HCT116 (cell line): Measurements from ENCODE around the gene PTCSC3. TPM values are rescaled to one million over a fixed set of nuclear protein-coding genes. Genes with fewer than 3 reads are reported as not detected.

Experiments used
- ATAC-seq: fragments of 200-7000 bp; cut with Tn5 transposase; 2 replicates; pipeline ENCODE4 v1.9.1; 2020; ENCODE audit warnings: mild to moderate bottlenecking, moderate library complexity
- BruUV-seq: library from RNA; stranded (reverse); fragments of 400-500 nt; replicated peaks from 2 replicates; lab custom pipeline; 2021; lab: Mats Ljungman, UMichigan
- CTCF ChIA-PET: fragments of 300-600 bp; sonication (Branson Sonifier 250); formaldehyde crosslinking; loops from one replicate; lab custom pipeline; 2021; ENCODE audit warnings: antibody characterized with exemption; lab: Charles Lee
- POLR2A ChIA-PET: fragments of 300-600, 350-600 bp; sonication (Branson Sonifier 250); formaldehyde crosslinking; loops from one replicate; lab custom pipeline; 2021; ENCODE audit warnings: antibody characterized with exemption; lab: Charles Lee
- RAD21 ChIA-PET, 2 experiments: fragments of 300-600 bp; sonication (Branson Sonifier 250); formaldehyde crosslinking; loops; one replicate each; lab custom pipeline; 2023; ENCODE audit warnings: low total read pairs in 2 of 2; ENCODE audit not compliant: uncharacterized antibody in 2 of 2, unreplicated experiment in 2 of 2, low non-redundant PET in 1 of 2; lab: Charles Lee
- DNase-seq: peaks from one replicate; pipeline ENCODE4 v3.0.0-alpha.2; 2010; ENCODE audit warnings: low read depth, low spot score
- H2AFZ ChIP-seq: fragments of 200-600 bp; shearing (Covaris generic), sonication (generic); 2 replicates; pipeline ENCODE4 v1.6.1; 2017; ENCODE audit warnings: low read depth, mixed run types, mixed read lengths, antibody characterized with exemption, low read length; ENCODE audit not compliant: poor library complexity, severe bottlenecking
- H3K27ac ChIP-seq: 2 replicates; pipeline ENCODE4 v1.5.1; 2012; ENCODE audit warnings: low read depth, low read length
- H3K27me3 ChIP-seq: fragments of 200-600 bp; sonication (generic); 2 replicates; pipeline ENCODE4 v1.6.1; 2016; ENCODE audit warnings: mixed run types, low read length, mixed read lengths; ENCODE audit not compliant: insufficient read depth
- H3K36me3 ChIP-seq, 2 experiments: fragments of 200-500 bp in 1 of 2; fragments of 200-600 bp in 1 of 2; sonication (Bioruptor generic) in 1 of 2; sonication (generic) in 1 of 2; 2 replicates each; pipeline versions ENCODE4 v1.5.1 to v1.6.1; 2014 to 2016; ENCODE audit warnings: low read length in 2 of 2, inconsistent platforms in 1 of 2, mixed read lengths in 1 of 2, mixed run types in 1 of 2; ENCODE audit not compliant: insufficient read depth in 2 of 2, control insufficient read depth in 1 of 2
- H3K4me1 ChIP-seq, 2 experiments: fragments of 200-600 bp in 1 of 2; sonication (generic) in 1 of 2; 2 replicates each; pipeline versions ENCODE4 v1.5.1 to v1.6.1; 2012 to 2017; ENCODE audit warnings: low read length in 2 of 2, inconsistent platforms in 1 of 2, mild to moderate bottlenecking in 1 of 2, mixed read lengths in 1 of 2, mixed run types in 1 of 2, moderate library complexity in 1 of 2; ENCODE audit not compliant: insufficient read depth in 2 of 2, control insufficient read depth in 1 of 2
- H3K4me2 ChIP-seq: fragments of 200-600 bp; sonication (generic); 2 replicates; pipeline ENCODE4 v1.6.1; 2017; ENCODE audit warnings: mixed run types, low read length, mixed read lengths
- H3K4me3 ChIP-seq, 2 experiments: fragments of 200-600 bp in 1 of 2; sonication (generic) in 1 of 2; replicated peaks in 1 of 2; 2 replicates each; pipeline ENCODE4 v1.5.1; 2011 to 2016; ENCODE audit warnings: low read length in 2 of 2, control low read depth in 1 of 2, low read depth in 1 of 2, mild to moderate bottlenecking in 1 of 2, mixed read lengths in 1 of 2, mixed run types in 1 of 2
- H3K79me2 ChIP-seq: fragments of 200-600 bp; sonication (generic); 2 replicates; pipeline ENCODE4 v1.6.1; 2017; ENCODE audit warnings: mild to moderate bottlenecking, mixed run types, low read length, moderate library complexity, mixed read lengths; ENCODE audit not compliant: insufficient read depth
- H3K9ac ChIP-seq: fragments of 200-600 bp; sonication (generic); 2 replicates; pipeline ENCODE4 v1.6.1; 2016; ENCODE audit warnings: low read length, mixed read lengths
- H3K9me2 ChIP-seq: fragments of 200-600 bp; sonication (generic), shearing (Covaris generic); 2 replicates; pipeline ENCODE4 v1.6.1; 2017; ENCODE audit warnings: mixed run types, mild to moderate bottlenecking, moderate library complexity; ENCODE audit not compliant: insufficient read depth
- H3K9me3 ChIP-seq, 2 experiments: fragments of 200-500 bp in 1 of 2; fragments of 200-600 bp in 1 of 2; sonication (Bioruptor generic) in 1 of 2; sonication (generic) in 1 of 2; 2 replicates each; pipeline ENCODE4 v1.6.1; 2014 to 2017; ENCODE audit warnings: low read length in 2 of 2, mixed read lengths in 2 of 2, inconsistent platforms in 1 of 2, low read depth in 1 of 2, mild to moderate bottlenecking in 1 of 2, mixed run types in 1 of 2, moderate library complexity in 1 of 2; ENCODE audit not compliant: control insufficient read depth in 1 of 2, insufficient read depth in 1 of 2
- H4K20me1 ChIP-seq: fragments of 200-600 bp; sonication (generic), shearing (Covaris generic); 2 replicates; pipeline ENCODE4 v1.6.1; 2017; ENCODE audit warnings: mixed run types, mild to moderate bottlenecking, moderate library complexity; ENCODE audit not compliant: insufficient read depth
- CEBPB ChIP-seq: IDR thresholded peaks from 2 replicates; pipeline ENCODE4 v1.6.1; 2012; ENCODE audit warnings: low read depth
- EGR1 ChIP-seq: IDR thresholded peaks from 2 replicates; pipeline ENCODE4 v1.6.1; 2012; ENCODE audit warnings: low read depth
- ELF1 ChIP-seq: IDR thresholded peaks from 2 replicates; pipeline ENCODE4 v1.6.1; 2012; ENCODE audit warnings: low read depth, borderline replicate concordance
- EZH2 ChIP-seq: fragments of 200-600 bp; sonication (generic); IDR thresholded peaks from 2 replicates; pipeline ENCODE4 v1.6.1; 2017; ENCODE audit warnings: antibody characterized with exemption, mixed run types
- FOSL1 ChIP-seq: IDR thresholded peaks from 2 replicates; pipeline ENCODE4 v1.6.1; 2012; ENCODE audit warnings: low read depth
- JUND ChIP-seq: IDR thresholded peaks from 2 replicates; pipeline ENCODE4 v1.6.1; 2012
- POLR2A ChIP-seq: IDR thresholded peaks from 2 replicates; pipeline ENCODE4 v1.7.0; 2011; ENCODE audit warnings: borderline replicate concordance; ENCODE audit not compliant: insufficient read depth, insufficient read length; ENCODE audit errors: extremely low read depth
- POLR2AphosphoS5 ChIP-seq: IDR thresholded peaks from 2 replicates; pipeline ENCODE4 v1.6.1; 2011; ENCODE audit warnings: mild to moderate bottlenecking, low read depth, low read length, moderate library complexity
- RAD21 ChIP-seq: IDR thresholded peaks from 2 replicates; pipeline ENCODE4 v1.6.1; 2012; ENCODE audit warnings: low read depth, mild to moderate bottlenecking
- REST ChIP-seq: IDR thresholded peaks from 2 replicates; pipeline ENCODE4 v1.6.1; 2012; ENCODE audit warnings: low read depth
- SIN3A ChIP-seq: IDR thresholded peaks from 2 replicates; pipeline ENCODE4 v1.6.1; 2012; ENCODE audit warnings: low read depth
- SRF ChIP-seq: IDR thresholded peaks from 2 replicates; pipeline ENCODE4 v1.6.1; 2012; ENCODE audit warnings: low read depth
- TCF7L2 ChIP-seq: IDR thresholded peaks from 2 replicates; pipeline ENCODE4 v1.7.0; 2011; ENCODE audit warnings: borderline replicate concordance, inconsistent platforms; ENCODE audit not compliant: insufficient read depth, insufficient read length; ENCODE audit errors: extremely low read depth
- YY1 ChIP-seq: IDR thresholded peaks from 2 replicates; pipeline ENCODE4 v1.6.1; 2011; ENCODE audit warnings: low read length, low read depth, moderate library complexity, mild to moderate bottlenecking; ENCODE audit not compliant: insufficient replicate concordance; ENCODE audit errors: extremely low read depth
- ZFX ChIP-seq: fragments of 450-650 bp; IDR thresholded peaks from 2 replicates; pipeline ENCODE4 v1.6.1; 2017
- ZNF274 ChIP-seq: fragments of 200-500 bp; sonication (Bioruptor generic); IDR thresholded peaks from 2 replicates; pipeline ENCODE4 v1.6.1; 2014; ENCODE audit warnings: mild to moderate bottlenecking, low read depth, low read length, inconsistent platforms
- intact Hi-C: fragments of 100-400 bp; cut with micrococcal nuclease; formaldehyde crosslinking; loops from 2 replicates; pipeline ENCODE4 v1.10.0; 2022
- total RNA-seq: library from RNA; stranded (reverse); gene quantifications from one replicate; pipeline ENCODE4 v1.2.1, GENCODE V29; 2021; ENCODE audit not compliant: unreplicated experiment

PTCSC3 gene
- total RNA-seq, 1 experiment from 2014 or later: not detected

- no peak overlapping the region for H3K4me2 ChIP-seq
- no peak overlapping the region for H3K4me3 ChIP-seq
- intact Hi-C loops: no loop called here
- CTCF ChIA-PET: no interaction called here
- RAD21 ChIA-PET: no interaction called here
- H3K27me3 ChIP-seq: peaks cover 22% of the 10 kb centered on the region
- H3K9ac ChIP-seq: no peak overlapping the region
- ATAC-seq: no peak
- H3K79me2 ChIP-seq: no peaks in the 10 kb centered on the region
- no peaks in the 10 kb centered on the region for H3K9me2 ChIP-seq
- H4K20me1 ChIP-seq: no peaks in the 10 kb centered on the region
- DNase-seq: no peak
- no peak overlapping the region for H3K27ac ChIP-seq
- no peaks in the 10 kb centered on the region for H3K4me1 ChIP-seq
- POLR2A ChIA-PET: no interaction called here
- TF ChIP-seq SRF: no peak
- TF ChIP-seq RAD21: no peak
- no peak for TF ChIP-seq ELF1
- TF ChIP-seq CEBPB: no peak
- TF ChIP-seq SIN3A: no peak
- TF ChIP-seq EZH2: no peak
- no peak for TF ChIP-seq TCF7L2
- TF ChIP-seq REST: no peak
- TF ChIP-seq EGR1: no peak
- no peak for TF ChIP-seq ZFX
- no peak for TF ChIP-seq JUND
- no peak for TF ChIP-seq POLR2A
- TF ChIP-seq FOSL1: no peak
- no peak for TF ChIP-seq YY1
- no peak for TF ChIP-seq POLR2AphosphoS5
- no peak for TF ChIP-seq ZNF274
- no peaks in the 10 kb centered on the region for H3K36me3 ChIP-seq
- H2AFZ ChIP-seq: no peak overlapping the region
- H3K9me3 ChIP-seq: no peaks in the 10 kb centered on the region
- BruUV-seq: no TSS peak
Measured at GRCh38 chr14:36174767-36175424, 1.6 kb downstream of the PTCSC3 start.
